Astrocyte of the cerebellum (primary cell): Measurements from ENCODE around the gene MPPED1.

Experiments
- DNase-seq: peaks from one replicate; pipeline ENCODE4 v3.0.0-alpha.2; 2011; ENCODE audit warnings: low read depth
- H3K4me3 ChIP-seq: 2 replicates; pipeline ENCODE4 v1.5.1; 2011; ENCODE audit warnings: mild to moderate bottlenecking, low read depth, low read length, moderate library complexity
- in situ Hi-C: cut with HindIII; loops from 2 replicates; pipeline ENCODE4 v1.10.0; 2017; ENCODE audit warnings: low sequenced_read_pairs
- TF ChIP-seq, protein P1 (sequence below): IDR thresholded peaks from 2 replicates; pipeline ENCODE4 v1.5.1; 2012; ENCODE audit warnings: low read length, low read depth, moderate library complexity, mild to moderate bottlenecking; ENCODE audit errors: missing control alignments

Gene MPPED1

GRCh38 chr22:43417555-43417954, 5.7 kb downstream of the MPPED1 start:
- DNase-seq: no peak
- H3K4me3 ChIP-seq: no peak overlapping the region
- TF ChIP-seq, protein P1, sequence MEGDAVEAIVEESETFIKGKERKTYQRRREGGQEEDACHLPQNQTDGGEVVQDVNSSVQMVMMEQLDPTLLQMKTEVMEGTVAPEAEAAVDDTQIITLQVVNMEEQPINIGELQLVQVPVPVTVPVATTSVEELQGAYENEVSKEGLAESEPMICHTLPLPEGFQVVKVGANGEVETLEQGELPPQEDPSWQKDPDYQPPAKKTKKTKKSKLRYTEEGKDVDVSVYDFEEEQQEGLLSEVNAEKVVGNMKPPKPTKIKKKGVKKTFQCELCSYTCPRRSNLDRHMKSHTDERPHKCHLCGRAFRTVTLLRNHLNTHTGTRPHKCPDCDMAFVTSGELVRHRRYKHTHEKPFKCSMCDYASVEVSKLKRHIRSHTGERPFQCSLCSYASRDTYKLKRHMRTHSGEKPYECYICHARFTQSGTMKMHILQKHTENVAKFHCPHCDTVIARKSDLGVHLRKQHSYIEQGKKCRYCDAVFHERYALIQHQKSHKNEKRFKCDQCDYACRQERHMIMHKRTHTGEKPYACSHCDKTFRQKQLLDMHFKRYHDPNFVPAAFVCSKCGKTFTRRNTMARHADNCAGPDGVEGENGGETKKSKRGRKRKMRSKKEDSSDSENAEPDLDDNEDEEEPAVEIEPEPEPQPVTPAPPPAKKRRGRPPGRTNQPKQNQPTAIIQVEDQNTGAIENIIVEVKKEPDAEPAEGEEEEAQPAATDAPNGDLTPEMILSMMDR: no peak
- in situ Hi-C loops: no loop called here

- TF ChIP-seq, protein P1: no peak
- in situ Hi-C loops: no loop called here
- no peak for DNase-seq
- H3K4me3 ChIP-seq: no peak overlapping the region
Observed at GRCh38 chr22:43418079-43418825, 6.4 kb downstream of the MPPED1 start.

GRCh38 chr22:43419371-43420080, 7.7 kb downstream of the MPPED1 start:
- no peak overlapping the region for H3K4me3 ChIP-seq
- in situ Hi-C loops: no loop called here
- TF ChIP-seq, protein P1: no peak
- DNase-seq: no peak

- in situ Hi-C loops: no loop called here
- H3K4me3 ChIP-seq: no peak overlapping the region
- TF ChIP-seq, protein P1: no peak
- DNase-seq: no peak
Observed at GRCh38 chr22:43421046-43421665, 9.3 kb downstream of the MPPED1 start.

DNA sequence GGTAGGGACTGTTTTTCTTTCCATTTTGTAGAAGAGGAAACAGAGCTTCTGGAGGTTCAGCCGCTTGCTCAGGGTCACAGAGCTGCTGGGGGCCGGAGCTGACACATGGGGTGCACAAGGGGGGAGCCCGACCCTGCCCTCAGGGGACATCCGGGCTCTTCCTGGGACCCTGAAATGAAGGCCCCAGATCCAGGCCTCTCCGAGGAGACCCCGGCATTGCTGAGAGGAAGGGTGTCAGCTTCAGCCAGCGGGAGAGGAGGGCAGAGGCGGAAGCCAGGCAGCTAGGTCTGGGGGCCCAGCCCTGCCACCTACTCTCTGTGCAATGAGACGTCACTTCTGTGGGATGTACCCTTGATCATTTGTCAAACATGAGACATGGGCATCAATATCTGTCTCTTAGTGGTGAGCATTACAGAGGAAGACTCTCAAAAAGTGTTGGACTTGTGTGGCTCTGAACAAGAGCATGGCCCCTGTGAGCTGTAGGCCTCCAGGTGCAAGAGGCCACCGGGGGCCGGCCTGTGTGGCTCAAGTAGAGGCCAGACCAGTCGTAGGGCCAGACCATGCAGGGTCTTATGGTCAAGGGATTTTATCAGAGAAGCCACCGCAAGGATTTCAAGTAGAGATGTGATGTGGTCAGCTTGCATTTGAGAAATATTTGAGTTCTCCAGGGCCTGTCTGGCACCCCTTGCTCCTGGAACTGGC, 10.3 kb downstream of the MPPED1 start:
- H3K4me3 ChIP-seq: no peak overlapping the region
- TF ChIP-seq, protein P1: no peak
- in situ Hi-C loops: no loop called here
- no peak for DNase-seq

GRCh38 chr22:43423046-43423445, 11.2 kb downstream of the MPPED1 start:
- TF ChIP-seq, protein P1: no peak
- in situ Hi-C loops: no loop called here
- no peak overlapping the region for H3K4me3 ChIP-seq
- DNase-seq: no peak
